Putamen (tissue), 1 donor: ENCODE measurements around the gene COQ5.
"Not testable (repeated sequence)": the region's sequence is repeated elsewhere in the genome, so short reads cannot be mapped to it uniquely, and the experiment has no call there.

ENCODE experiments used
- DNase-seq: peaks from one replicate; pipeline ENCODE4 v3.0.0-alpha.2; 2016; ENCODE audit warnings: low spot score

The COQ5 gene

DNA sequence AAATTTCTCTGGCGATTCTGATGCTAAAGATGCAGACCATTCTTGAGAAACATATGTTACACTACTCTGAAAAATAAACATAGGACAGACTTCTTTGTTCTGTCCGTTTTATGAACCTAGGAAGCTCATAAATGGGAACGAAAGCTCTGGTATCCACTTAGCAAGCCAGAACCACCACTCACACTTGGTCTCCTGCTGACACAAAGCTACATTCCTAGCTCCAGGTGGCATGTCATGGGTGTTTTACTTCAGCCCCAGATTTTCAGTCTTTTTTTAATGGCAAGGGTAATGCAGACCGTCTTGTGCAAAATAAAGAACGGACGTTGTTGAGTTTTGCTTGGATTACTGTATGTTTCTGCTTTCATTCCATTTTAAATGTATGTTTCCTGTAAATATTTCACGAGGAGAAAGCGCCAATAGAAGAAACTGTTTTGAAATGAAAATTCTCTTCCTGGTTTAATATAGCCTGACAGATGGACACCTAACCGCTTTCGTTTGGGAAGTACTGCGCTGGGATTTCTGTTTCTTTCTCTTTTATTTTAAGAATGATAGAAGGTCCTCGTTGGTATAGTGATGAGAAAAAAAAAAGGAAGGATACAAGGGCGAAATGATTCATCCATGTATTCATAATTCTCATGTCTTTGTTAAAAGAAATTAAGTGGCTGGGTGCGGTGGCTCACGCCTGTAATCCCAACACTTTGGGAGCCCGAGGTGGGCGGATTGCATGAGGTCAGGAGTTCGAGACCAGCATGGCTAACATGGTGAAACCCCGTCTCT, 871 bp upstream of the COQ5 start:
- DNase-seq = no peak

DNA sequence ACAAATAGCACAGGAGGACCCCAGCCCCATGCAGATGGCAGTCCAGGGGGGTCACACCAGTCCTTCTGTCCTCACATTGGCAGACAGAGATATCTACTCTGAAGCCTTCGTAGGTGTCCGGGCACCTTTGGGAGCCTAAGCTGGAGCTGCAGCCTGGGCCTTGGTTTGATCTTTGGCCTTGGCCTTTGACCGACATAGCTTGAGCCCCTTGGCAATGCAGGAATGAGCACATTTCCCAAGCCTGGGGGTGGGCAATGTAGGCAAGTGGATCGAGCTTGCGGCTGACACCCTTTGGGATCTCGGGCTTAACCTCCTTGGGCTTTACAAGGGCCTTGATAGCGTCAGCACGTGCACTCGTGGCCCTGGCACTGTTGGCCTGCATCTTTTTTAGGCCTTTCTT, 6.4 kb downstream of the COQ5 start:
- no peak for DNase-seq

DNA sequence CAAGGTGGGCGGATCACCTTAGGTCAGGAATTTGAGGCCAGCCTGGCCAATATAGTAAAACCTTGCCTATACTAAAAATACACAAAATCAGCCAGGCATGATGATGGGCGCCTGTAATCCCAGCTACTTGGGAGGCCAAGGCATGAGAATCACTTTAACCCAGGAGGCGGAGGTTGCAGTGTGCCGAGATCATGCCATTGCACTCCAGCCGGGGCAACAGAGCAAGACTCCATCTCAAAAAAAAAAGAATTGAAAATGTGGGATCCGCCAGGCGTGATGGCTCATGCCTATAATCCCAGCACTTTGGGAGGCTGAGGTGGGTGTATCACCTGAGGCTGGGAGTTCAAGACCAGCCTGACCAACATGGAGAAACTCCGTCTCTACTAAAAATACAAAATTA, 9.6 kb downstream of the COQ5 start:
- DNase-seq = not testable (repeated sequence)

DNA sequence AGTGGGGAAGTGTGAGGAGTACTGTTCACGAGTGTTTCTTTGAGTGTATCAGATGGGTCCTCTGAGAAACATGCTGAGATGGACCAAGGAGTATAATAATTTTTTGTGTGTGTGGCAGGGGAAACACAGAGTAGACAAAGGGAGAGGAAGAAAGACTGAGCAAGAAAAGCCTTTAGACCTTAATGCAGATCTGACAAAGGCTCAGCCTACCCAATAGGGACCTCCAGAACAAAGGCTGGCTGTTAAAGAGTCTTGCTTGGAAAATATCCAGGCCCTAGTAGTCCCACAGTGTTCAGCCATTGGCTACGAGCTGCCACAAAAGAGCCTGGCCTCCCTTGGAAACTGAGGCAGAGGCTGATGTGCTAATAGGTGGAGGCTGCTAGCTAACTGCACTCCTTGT, 13.5 kb downstream of the COQ5 start:
- DNase-seq = peak; percentile 76

DNA sequence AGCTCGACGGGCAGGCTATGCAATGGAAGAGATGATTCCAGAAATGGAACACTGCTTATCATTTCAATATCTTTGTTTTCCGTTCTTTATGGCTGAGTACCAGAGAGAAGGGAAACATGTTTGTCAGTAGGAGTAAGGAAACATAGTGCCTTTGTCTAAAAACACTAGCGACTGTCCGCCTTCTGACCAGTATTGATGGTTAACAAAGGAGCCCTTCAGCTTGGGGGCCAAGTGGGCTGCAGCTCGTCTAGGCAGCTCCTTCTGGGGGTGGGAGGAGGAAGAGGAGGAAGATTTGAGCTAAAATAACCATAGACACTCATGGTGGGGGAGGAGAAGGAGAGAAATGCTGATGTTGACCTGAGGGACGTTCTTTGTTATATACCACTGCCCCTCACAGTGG, 15.0 kb downstream of the COQ5 start:
- DNase-seq = peak; percentile 87

DNA sequence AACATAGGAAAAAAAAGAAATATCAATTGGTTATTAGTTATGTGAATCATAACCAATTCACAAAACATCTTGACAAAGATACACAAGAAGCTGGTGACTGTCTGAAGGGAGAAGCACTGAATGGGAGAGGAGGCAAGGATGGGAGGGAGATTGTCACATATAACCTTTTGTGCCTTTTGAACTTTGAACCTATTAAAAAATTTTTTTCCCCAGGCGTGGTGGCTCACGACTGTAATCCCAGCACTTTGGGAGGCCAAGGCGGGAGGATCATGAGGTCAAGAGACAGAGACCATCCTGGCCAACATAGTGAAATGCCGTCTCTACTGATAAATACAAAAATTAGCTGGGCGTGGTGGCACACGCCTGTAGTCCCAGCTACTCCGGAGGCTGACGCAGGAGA, 20.4 kb downstream of the COQ5 start:
- no peak for DNase-seq

DNA sequence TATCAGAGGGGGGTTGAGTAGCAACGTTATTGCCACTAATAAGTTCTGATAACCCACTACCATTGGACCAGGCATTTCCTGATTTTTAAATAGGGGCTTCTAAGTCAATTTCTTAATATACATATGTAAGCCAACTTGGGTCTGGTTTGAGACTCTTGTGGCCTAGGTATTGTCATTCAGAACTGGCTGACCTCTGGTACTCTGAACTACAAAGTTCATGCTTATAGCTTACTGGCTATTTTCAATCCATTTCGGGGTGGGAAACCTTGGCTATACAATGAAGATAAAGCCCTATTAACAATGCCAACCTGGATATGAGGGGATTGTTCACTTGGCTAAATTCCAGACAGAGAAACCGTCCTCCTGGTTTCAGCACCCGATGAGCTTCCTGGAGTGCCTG, 24.4 kb downstream of the COQ5 start:
- no peak for DNase-seq

DNA sequence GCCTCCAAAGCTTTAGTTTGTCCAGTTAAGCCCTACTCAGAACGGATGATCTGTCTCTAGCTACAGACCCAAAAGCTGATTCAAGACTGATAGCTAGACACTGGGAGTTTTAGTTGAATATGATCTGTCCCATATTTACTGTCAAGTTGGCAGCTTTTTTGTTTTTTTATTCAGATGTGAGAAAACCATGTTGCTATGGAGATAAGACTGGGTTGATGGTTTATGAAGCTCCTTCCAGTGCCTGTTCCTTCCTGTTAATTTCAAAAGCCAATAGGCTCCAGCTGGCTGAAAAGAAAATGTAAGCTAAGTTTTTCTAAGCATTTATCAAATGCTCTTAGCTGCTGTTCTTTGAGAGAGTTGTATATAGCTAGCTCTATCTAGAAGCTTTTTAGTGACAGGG, 28.4 kb downstream of the COQ5 start:
- DNase-seq = no peak

DNA sequence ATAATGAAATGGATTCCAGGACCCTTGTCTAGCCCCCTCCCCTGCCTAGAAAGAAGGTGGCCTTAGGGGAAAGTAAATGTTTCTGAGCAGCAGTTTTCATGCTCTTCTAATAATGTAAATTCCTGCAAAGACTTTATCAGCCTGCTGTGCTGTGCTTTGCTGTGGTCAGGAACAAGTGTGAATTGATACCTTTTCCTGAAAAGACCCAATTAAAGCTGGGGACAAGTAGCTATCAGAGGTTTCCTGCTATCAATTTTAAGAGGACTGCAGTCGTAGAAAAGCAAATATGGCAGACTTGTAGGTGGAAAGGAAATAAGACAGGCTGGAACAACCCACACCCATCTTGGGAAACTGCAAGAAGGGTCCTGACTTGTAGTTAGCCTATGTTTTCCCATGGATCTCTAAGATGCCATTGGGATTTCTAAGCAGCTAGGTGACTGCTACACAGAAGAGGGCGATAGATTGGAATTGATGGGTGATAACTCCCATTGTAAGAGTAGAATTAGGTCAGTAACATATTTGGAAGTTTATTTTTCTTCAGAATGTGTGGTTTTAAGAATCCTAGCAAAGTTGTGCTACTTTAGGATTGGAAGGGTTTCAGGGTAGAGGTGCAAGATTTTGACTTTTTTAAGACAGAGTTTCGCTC, 30.0 kb downstream of the COQ5 start:
- no peak for DNase-seq

DNA sequence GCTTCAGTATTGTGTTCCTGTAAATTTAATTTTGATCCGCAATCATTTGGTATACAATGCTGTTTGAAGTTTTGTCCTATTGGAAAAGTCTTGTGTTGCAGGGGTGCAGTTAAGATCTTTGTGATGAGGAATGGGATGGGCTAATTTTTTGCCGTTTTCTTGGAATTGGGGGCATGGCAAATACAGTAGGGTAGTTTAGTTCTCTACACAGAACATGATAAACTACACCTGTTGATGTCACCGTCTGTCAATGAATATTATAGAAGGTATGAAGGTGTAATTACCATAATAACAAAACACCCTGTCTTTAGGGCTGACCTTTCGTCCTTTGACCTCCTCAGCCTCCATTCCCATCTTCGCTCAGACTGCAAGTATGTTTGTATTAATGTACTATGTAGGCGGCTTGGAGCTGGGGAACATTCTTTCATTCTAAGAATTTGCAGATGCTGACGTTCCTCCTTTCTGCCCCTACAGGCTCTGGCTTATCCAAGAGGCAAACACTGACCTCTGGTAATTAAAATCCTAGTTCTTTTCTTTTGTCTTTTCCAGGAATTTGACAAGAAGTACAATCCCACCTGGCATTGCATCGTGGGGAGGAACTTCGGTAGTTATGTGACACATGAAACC, 31.3 kb downstream of the COQ5 start:
- no peak for DNase-seq

DNA sequence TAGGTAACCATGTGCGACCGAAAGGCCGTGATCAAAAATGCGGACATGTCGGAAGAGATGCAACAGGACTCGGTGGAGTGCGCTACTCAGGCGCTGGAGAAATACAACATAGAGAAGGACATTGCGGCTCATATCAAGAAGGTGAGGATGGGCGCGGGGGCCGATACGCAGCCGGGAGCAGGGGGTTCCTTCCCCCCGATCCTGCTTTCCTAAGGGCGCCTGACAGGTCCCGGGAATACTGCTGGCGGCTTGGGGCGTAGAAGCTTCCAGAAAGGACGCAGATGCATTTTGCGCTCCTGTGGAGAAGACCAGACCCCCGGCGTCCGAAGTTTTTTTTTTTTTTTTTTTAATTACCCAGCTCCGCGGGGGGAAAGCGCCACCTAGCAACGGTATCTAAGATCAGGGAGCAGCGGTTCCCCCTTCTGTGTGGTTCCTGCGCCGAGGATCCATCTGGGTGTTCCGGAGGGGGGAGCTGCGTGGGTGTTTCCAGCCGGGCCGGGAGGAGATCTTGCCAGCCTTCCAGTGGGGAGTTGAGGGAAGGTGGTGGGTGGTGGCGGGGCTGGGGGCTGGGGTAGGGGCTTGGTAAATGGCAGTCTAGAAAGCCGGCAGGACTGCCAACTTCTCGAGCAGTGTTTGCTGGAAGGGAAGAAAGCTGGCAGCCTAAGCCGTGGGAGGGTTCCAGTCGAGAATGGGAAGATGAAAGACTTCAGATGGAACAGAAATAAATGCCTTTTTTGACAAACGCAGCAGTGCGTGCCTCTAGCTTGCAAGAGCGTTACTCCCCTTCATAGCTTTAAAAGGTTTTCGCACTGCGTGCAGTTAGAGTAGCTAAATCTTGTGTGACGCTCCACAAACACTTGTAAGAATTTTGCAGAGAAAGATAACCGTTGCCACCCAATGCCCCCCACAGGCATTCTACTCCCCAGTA, 32.3 kb downstream of the COQ5 start:
- DNase-seq = peak; percentile 89

DNA sequence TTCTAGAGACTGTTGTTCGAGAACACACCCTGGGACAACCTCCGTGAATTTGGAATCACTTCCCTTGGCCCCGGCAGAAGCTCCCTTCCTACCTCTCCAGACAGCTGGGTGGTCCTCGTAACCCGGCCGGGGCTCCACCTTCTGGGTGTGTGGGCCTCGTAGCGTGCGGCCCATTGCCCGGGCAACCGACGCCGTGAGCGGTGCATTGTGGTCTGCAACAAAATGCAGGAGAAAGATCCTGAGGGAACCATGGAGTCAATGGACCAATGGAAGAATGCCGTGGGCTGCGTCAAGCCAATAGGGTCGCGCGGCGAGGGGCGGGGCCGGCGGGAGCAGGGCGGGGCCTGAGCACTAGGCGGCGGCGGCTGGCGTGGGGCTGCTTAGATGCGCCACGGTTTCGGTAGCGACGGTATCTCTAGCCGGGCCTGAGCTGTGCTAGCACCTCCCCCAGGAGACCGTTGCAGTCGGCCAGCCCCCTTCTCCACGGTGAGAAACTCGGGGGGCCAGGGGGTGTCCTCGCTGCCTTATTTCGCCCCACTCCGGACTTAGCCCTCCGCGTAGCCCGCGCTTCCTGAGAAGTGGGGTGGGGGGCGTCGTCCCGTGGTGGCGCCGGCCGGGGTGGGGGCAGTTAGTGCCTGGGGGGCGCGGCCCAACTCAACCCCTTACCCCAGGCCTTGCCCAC, 33.1 kb downstream of the COQ5 start, which contains the start of gene DYNLL1:
DYNLL1 (plus strand) TSS at position 383 of the 682 bp plus-strand sequence. CDS start 309 bp downstream, outside the sequence.
- DNase-seq = peak; percentile 95

DNA sequence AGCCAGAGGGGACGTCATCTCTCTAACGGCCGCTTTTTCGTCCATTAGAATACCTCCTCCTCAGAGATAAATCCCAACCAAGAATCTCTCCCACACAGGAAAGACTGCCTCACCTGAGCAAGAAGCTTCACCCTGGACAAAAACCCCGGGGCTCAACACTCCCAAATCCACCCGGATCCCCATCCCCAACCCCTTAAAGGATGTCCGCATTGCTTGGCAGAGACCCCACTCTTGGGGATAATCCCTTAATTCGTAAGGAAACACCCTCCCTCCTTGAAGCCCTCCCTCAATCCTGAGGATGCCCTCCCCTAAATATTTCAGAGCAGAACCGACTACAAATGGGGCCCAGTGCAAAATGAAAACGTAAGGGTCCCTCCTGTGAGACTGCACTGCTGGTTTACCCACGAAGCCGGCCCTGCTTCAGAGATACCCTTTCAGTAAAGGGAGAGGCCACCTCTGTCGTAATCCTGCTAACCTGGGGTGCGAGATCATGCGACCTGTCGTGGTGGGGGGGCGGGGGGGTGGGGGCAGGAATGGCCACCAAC, 33.7 kb downstream of the COQ5 start:
- no peak for DNase-seq

DNA sequence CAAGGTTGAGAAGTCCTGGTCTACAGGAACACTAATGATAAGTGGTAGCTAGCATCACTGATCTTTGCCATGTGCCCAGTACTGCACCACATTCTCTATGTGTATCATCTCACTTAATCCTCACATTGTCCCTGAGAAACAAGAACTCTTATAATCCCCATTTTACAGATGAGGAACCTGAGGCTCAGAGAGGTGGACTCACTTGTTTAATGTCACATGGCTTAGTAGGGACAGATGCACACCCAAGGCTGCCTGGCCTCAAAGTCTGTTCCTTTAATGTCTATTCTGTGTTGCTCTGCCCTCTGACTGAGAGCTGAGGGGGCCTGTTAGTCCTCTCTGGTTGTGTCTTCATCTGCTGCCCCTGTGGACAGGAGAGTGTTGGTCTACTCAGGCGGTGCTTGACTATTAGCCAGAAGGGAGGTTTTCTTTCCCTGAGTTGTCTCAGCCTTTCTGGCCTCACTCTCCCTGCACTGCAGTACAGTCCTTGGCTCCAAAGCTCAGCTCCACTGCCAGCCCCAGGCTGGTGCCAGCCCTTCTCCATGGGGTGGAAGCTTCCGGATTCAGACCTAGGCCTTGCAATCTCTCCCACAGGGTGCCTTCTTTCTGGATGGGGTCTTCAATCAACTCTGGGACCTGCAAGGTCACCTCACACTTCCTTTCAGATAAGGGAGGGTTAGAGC, 38.0 kb downstream of the COQ5 start:
- DNase-seq = peak; percentile 29

DNA sequence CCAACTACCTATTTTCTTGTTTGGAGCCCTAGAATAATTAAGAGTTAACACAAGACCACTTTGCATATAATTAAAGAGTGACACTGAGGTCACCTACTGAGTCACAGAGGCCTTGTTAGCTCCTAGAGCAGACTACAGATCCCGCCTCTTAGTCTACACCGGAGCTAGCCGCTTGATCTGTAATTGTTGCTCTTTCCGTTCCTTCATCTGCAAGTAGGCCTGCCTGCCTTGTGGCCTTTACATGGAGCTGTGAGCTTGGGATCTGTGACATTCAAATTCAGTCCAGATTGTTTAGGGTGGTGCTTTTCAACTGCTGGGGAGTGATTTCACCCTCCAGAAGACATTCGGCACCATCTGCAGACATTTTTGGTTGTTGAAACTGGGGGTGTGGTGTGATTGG, 38.6 kb downstream of the COQ5 start:
- DNase-seq = no peak

DNA sequence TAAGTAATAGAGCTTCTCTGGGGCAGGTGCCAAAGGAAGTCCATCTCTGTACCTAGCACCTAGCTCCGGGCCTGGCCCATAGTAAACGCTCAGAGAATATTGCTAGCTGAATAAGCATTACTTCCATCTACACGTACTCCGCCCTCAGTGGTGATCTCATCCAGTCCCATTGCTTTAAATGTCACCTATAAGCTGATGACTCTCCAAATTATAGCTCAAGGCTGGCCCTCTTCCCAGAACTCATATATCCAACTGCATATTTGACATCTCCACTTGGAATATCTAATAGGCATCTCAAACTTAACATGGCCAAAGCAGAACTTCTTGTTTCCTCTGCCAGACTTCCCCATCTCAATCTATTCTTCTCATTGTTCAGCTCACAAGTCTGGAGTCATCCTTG, 39.9 kb downstream of the COQ5 start:
- DNase-seq = no peak

DNA sequence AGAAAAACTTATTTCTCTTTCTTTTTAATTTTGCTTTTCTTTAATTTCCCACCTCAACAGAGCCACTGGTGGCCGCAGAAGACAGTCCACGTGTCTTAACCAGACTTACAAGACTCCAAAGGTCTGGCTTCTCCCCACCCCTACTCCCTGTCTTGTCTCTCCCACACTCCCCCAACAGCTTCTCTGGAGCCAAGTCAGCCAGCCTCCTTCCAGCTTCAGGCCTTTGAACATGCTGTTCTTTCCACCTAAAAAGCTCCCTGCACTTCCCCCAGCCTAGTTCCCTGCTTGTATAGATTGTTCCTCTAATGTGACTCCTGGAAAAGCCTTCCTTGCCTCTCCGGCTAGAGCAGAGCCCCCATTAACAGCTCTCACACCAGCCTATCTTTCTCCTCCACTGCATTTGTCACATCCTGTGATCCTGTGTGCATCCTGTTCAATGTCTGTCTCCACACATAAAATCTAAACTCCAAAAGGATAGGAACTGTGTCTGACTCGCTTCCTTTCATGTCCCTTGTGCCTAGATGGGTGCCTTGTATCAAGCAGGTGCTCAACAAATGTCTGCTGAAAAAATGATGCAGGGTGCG, 40.8 kb downstream of the COQ5 start:
- peak; percentile 52 for DNase-seq

DNA sequence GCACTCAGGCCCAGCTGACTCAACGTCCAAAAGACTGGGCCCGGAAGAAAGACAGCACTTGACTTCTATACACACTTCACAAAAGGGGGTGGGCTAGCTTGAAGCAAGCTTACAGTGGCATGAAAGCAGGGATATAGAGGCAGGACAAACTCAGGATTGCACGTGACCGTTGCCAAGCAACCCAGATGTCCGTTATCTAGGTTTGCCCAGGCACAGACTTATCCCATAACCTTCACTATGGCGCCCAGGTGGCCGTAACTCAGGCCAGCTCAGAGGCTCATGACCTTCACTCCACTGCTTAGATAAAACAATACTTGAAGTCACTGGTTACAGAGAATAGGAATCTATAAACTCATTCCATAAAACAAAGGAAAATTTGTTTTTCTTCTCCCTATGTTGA, 41.4 kb downstream of the COQ5 start:
- not testable (repeated sequence) for DNase-seq

DNA sequence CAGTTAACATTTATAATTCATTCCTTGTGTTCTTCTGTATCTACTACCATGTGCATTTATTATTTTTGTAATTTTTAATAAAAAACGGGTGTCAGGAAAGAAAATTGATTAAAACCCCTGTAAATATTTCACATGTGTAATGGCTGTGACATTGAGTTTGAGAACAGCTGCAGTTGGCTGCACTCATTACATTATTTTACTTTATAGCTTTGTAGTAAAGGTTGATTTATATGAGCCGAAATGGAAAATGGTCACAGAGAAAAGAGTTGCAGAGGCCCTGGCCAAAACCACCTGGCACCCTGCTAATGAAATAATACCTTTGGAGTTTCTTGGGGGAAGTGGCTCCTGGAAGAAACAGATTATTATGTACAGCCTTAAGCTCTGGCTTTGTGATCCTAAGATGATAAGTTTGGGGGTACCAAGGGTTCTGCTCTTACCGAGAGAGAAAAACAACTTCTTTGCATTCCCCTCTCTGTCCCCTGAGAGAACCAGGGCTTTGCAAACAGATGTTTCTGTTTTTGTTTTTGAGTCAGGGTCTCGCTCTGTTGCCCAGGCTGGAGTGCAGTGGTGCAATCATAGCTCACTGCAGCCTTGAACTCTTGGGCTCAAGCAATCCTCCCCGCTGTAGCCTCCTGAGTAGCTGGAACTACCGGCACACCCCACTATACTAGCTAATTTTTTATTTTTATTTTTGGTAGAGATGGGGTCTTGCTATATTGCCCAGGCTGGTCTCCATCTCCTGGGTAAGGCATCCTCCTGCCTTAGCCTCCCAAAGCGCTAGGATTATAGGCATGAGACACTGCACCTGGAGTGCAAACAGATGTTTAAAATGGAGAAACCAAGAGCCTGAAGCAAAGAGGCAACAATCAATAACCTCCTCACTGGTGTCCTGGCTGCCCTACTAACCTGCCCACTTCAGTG, 42.7 kb downstream of the COQ5 start:
- no peak for DNase-seq
